Progenitor cell of endocrine pancreas (in vitro differentiated cells): ENCODE data around the gene RAD51B. TPM values are rescaled to one million over a fixed set of nuclear protein-coding genes. Genes with fewer than 3 reads are reported as not detected.

ENCODE experiments used
- DNase-seq: peaks from one replicate; pipeline ENCODE4 v3.0.0; 2021; ENCODE audit warnings: low spot score; ENCODE audit not compliant: unreplicated experiment
- H3K27ac Mint-ChIP-seq: 2 replicates; pipeline ENCODE4 v1.8.0; 2021; ENCODE audit warnings: mild to moderate bottlenecking, moderate library complexity, mixed read lengths
- H3K27me3 Mint-ChIP-seq: 2 replicates; pipeline ENCODE4 v1.8.0; 2021; ENCODE audit warnings: mixed read lengths
- H3K36me3 Mint-ChIP-seq: 2 replicates; pipeline ENCODE4 v1.8.0; 2022; ENCODE audit warnings: mixed read lengths; ENCODE audit not compliant: insufficient read depth
- H3K4me1 Mint-ChIP-seq: 2 replicates; pipeline ENCODE4 v1.8.0; 2021; ENCODE audit warnings: low read depth, mixed read lengths
- H3K4me3 Mint-ChIP-seq: 2 replicates; pipeline ENCODE4 v1.8.0; 2021; ENCODE audit warnings: low read depth, mild to moderate bottlenecking, moderate library complexity, mixed read lengths
- H3K9me3 Mint-ChIP-seq: 2 replicates; pipeline ENCODE4 v1.8.0; 2021; ENCODE audit warnings: low read depth, mixed read lengths
- total RNA-seq: library from RNA; stranded (reverse); gene quantifications from 2 replicates; pipeline ENCODE4 v1.2.1, GENCODE V29; 2021
- TF ChIP-seq, protein P1 (sequence below): fragments of 200-600 bp; sonication (generic); IDR thresholded peaks from one replicate; pipeline ENCODE4 v1.5.0; 2021; ENCODE audit warnings: antibody characterized with exemption, mild to moderate bottlenecking; ENCODE audit not compliant: unreplicated experiment

RAD51B gene
- total RNA-seq, 1 donor from 2014 or later: 24.7 TPM

DNA sequence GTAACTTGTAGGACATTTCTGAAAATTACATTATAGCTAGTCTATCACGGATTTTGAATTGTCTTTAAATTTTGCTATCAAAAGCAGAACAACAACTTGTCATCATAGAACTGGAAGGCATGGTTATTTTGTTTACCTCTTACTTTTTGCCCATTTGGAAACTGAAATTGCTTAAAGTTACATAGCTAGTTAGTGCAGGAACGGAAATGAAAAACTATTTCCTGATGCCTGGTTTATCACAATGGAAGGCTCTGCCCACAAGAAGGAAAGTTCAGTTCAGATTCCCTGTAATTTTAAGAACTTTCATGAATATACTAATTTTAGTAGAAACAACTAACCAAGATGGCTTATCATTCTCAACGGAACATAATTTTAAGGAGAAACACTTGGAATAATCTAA lies 427.7 kb downstream of the RAD51B start:
- peaks cover 75% of the 10 kb centered on the region for H3K4me1 Mint-ChIP-seq
- no peaks in the 10 kb centered on the region for H3K27me3 Mint-ChIP-seq
- H3K36me3 Mint-ChIP-seq: no peaks in the 10 kb centered on the region
- H3K27ac Mint-ChIP-seq: peak overlapping the region; percentile 94
- H3K4me3 Mint-ChIP-seq: no peak overlapping the region
- no peaks in the 10 kb centered on the region for H3K9me3 Mint-ChIP-seq
- TF ChIP-seq, protein P1, sequence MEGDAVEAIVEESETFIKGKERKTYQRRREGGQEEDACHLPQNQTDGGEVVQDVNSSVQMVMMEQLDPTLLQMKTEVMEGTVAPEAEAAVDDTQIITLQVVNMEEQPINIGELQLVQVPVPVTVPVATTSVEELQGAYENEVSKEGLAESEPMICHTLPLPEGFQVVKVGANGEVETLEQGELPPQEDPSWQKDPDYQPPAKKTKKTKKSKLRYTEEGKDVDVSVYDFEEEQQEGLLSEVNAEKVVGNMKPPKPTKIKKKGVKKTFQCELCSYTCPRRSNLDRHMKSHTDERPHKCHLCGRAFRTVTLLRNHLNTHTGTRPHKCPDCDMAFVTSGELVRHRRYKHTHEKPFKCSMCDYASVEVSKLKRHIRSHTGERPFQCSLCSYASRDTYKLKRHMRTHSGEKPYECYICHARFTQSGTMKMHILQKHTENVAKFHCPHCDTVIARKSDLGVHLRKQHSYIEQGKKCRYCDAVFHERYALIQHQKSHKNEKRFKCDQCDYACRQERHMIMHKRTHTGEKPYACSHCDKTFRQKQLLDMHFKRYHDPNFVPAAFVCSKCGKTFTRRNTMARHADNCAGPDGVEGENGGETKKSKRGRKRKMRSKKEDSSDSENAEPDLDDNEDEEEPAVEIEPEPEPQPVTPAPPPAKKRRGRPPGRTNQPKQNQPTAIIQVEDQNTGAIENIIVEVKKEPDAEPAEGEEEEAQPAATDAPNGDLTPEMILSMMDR: no peak
- no peak for DNase-seq

GRCh38 chr14:68247676-68248268 lies 428.2 kb downstream of the RAD51B start:
- no peaks in the 10 kb centered on the region for H3K9me3 Mint-ChIP-seq
- peaks cover 76% of the 10 kb centered on the region for H3K4me1 Mint-ChIP-seq
- TF ChIP-seq, protein P1: no peak
- no peak overlapping the region for H3K4me3 Mint-ChIP-seq
- H3K27ac Mint-ChIP-seq: peak overlapping the region; percentile 89
- DNase-seq: no peak
- no peaks in the 10 kb centered on the region for H3K27me3 Mint-ChIP-seq
- no peaks in the 10 kb centered on the region for H3K36me3 Mint-ChIP-seq

- DNase-seq: no peak
- H3K36me3 Mint-ChIP-seq: no peaks in the 10 kb centered on the region
- TF ChIP-seq, protein P1: peak; percentile 69
- peak overlapping the region; percentile 89 for H3K27ac Mint-ChIP-seq
- no peaks in the 10 kb centered on the region for H3K27me3 Mint-ChIP-seq
- H3K9me3 Mint-ChIP-seq: no peaks in the 10 kb centered on the region
- peaks cover 79% of the 10 kb centered on the region for H3K4me1 Mint-ChIP-seq
- no peak overlapping the region for H3K4me3 Mint-ChIP-seq
Observed at GRCh38 chr14:68248481-68249255, 429.1 kb downstream of the RAD51B start.

DNA sequence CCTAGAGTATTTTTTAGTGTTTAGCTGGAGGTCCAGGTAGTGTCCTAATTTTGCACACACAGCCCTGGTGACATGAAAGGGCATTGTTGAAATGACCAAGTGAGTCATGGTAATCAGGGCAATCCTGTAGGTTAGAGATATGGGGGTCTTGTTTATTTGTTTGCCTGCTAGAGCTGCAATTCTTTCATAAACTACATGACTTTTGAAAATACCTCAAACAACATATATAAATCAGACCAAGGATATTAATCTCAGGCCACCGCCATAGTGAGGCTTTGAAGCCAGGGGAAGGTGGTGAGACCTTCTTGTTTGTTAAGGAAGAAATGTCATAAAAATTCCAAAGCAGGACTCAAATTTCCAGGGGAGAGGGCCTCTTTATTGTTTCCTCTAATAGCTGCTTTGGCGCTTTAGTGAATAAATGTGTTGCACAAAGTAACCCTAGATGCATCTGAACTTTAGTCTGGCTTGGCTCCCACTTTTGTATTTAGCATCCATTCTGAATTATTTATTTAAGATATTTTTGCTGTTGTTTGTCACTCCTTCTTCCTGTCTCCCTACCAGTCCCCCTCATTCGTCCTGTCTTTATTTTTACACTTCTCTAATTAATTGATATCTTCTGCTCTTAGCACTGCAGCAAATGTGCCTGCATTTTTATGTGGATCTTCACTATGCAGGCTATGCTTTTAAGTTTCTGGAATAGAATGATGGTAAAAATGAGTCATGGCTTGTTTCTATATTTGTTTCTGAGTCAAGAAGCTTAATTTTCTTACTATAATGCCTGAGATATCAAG lies 430.3 kb downstream of the RAD51B start:
- Mint-ChIP-seq H3K9me3 (no peaks in the 10 kb centered on the region), H3K36me3 (no peaks in the 10 kb centered on the region), H3K4me3 (no peak overlapping the region), H3K4me1 (peaks cover 83% of the 10 kb centered on the region), H3K27me3 (no peaks in the 10 kb centered on the region), H3K27ac (peak overlapping the region; percentile 89)
- TF ChIP-seq, protein P1: no peak
- no peak for DNase-seq
